Esophagus muscularis mucosa (tissue), 3 donors: Measurements from ENCODE around the gene CCDC159.
"Not testable (repeated sequence)": the region's sequence is repeated elsewhere in the genome, so short reads cannot be mapped to it uniquely, and the experiment has no call there.

ENCODE experiments used
- CTCF ChIP-seq, 3 experiments: fragments of 200-600 bp in 2 of 3; fragments of 450-650 bp in 1 of 3; sonication (generic) in 2 of 3; IDR thresholded peaks; one replicate each; pipeline ENCODE4 v1.5.1; 2017 to 2019; ENCODE audit warnings: antibody characterized with exemption in 3 of 3, mild to moderate bottlenecking in 2 of 3, moderate library complexity in 1 of 3
- POLR2A ChIP-seq: fragments of 450-650 bp; IDR thresholded peaks from one replicate; pipeline ENCODE4 v1.6.1; 2017; ENCODE audit warnings: antibody characterized with exemption, moderate library complexity, mild to moderate bottlenecking, low read depth
- POLR2AphosphoS5 ChIP-seq, 2 donors: sonication (generic); formaldehyde crosslinking; IDR thresholded peaks; one replicate each; pipeline ENCODE4 v1.6.1; 2017; ENCODE audit warnings: antibody characterized with exemption in 2 of 2

- TF ChIP-seq CTCF (IDR thresholded peaks at IDR 0.05); POLR2A; POLR2AphosphoS5 (IDR thresholded peaks at IDR 0.05): not testable (repeated sequence)
Measured at GRCh38 chr19:11320278-11320995, 25.9 kb upstream of the CCDC159 start.
